GM19043 (cell line): ENCODE results near the gene MSI2.

Experiments
- ATAC-seq: cut with Tn5 transposase; IDR thresholded peaks from one replicate; pipeline ENCODE4 v1.9.1; 2021; ENCODE audit warnings: low read depth; ENCODE audit not compliant: unreplicated experiment

MSI2 gene

GRCh38 chr17:57600074-57600473 lies 343.8 kb downstream of the MSI2 start:
- ATAC-seq, result no peak

GRCh38 chr17:57601143-57601735 lies 344.9 kb downstream of the MSI2 start:
- ATAC-seq, result no peak

- ATAC-seq, result no peak
These were observed 346.6 kb downstream of the MSI2 start for GRCh38 chr17:57602896-57603295.

- no peak for ATAC-seq
These were observed 347.2 kb downstream of the MSI2 start for GRCh38 chr17:57603546-57603945.

GRCh38 chr17:57603978-57604377 lies 347.7 kb downstream of the MSI2 start:
- ATAC-seq, result peak; percentile 35

- peak; percentile 61 for ATAC-seq
These were observed 348.7 kb downstream of the MSI2 start for GRCh38 chr17:57604771-57605674.

- ATAC-seq, result peak; percentile 26
These were observed 349.4 kb downstream of the MSI2 start for GRCh38 chr17:57605675-57606105.

GRCh38 chr17:57606111-57606875 lies 350.0 kb downstream of the MSI2 start:
- no peak for ATAC-seq

GRCh38 chr17:57607553-57608120 lies 351.3 kb downstream of the MSI2 start:
- ATAC-seq, result no peak

- ATAC-seq, result no peak
These were observed 352.2 kb downstream of the MSI2 start for GRCh38 chr17:57608369-57609124.

- no peak for ATAC-seq
These were observed 353.0 kb downstream of the MSI2 start for GRCh38 chr17:57609125-57609877.

GRCh38 chr17:57609878-57610270 lies 353.6 kb downstream of the MSI2 start:
- no peak for ATAC-seq

- ATAC-seq, result peak; percentile 63
These were observed 356.1 kb downstream of the MSI2 start for GRCh38 chr17:57612202-57613071.

- ATAC-seq, result no peak
These were observed 358.4 kb downstream of the MSI2 start for GRCh38 chr17:57614742-57615141.

- no peak for ATAC-seq
These were observed 359.8 kb downstream of the MSI2 start for GRCh38 chr17:57615836-57616757.

- ATAC-seq, result no peak
These were observed 360.9 kb downstream of the MSI2 start for GRCh38 chr17:57617218-57617617.
